Neuronal stem cell (in vitro differentiated cells): ENCODE data around the gene BIN1.
A peak's percentile ranks its signal among the peaks of the same experiment; 100 is the strongest.

ENCODE experiments used
- DNase-seq: peaks from one replicate; pipeline ENCODE4 v3.0.0-alpha.2; 2013; ENCODE audit warnings: low spot score
- H2AFZ ChIP-seq: one replicate; pipeline ENCODE4 v1.6.1; 2013; ENCODE audit warnings: mild to moderate bottlenecking, low read length, inconsistent platforms
- H2AK5ac ChIP-seq: 2 replicates; pipeline ENCODE4 v1.6.1; 2013; ENCODE audit warnings: low read depth, mild to moderate bottlenecking, inconsistent platforms, low read length, moderate library complexity, mixed read lengths
- H2BK120ac ChIP-seq: 2 replicates; pipeline ENCODE4 v1.6.1; 2013; ENCODE audit warnings: low read depth, mild to moderate bottlenecking, inconsistent platforms, low read length, moderate library complexity, mixed read lengths
- H2BK12ac ChIP-seq: one replicate; pipeline ENCODE4 v1.6.1; 2013; ENCODE audit warnings: low read length, inconsistent platforms
- H2BK15ac ChIP-seq: 2 replicates; pipeline ENCODE4 v1.6.1; 2013; ENCODE audit warnings: mild to moderate bottlenecking, low read length, inconsistent platforms, mixed read lengths
- H2BK5ac ChIP-seq: one replicate; pipeline ENCODE4 v1.6.1; 2013; ENCODE audit warnings: inconsistent platforms, mild to moderate bottlenecking, low read length, moderate library complexity
- H3K14ac ChIP-seq: one replicate; pipeline ENCODE4 v1.6.1; 2013; ENCODE audit warnings: low read length, inconsistent platforms
- H3K18ac ChIP-seq: 2 replicates; pipeline ENCODE4 v1.6.1; 2013; ENCODE audit warnings: low read length, inconsistent platforms
- H3K23ac ChIP-seq: 2 replicates; pipeline ENCODE4 v1.6.1; 2013; ENCODE audit warnings: low read depth, mild to moderate bottlenecking, mixed read lengths, low read length, inconsistent platforms; ENCODE audit not compliant: poor library complexity
- H3K27ac ChIP-seq: replicated peaks from 3 replicates; pipeline ENCODE4 v1.5.1; 2013; ENCODE audit warnings: low read length, inconsistent platforms
- H3K27me3 ChIP-seq, 3 experiments: 2 replicates each; pipeline ENCODE4 v1.6.1; 2013; ENCODE audit warnings: low read length in 3 of 3, mild to moderate bottlenecking in 2 of 3, inconsistent platforms in 1 of 3, low read depth in 1 of 3, mixed read lengths in 1 of 3, moderate library complexity in 1 of 3; ENCODE audit not compliant: control insufficient read depth in 3 of 3, insufficient read depth in 3 of 3
- H3K36me3 ChIP-seq, 2 donors: replicated peaks in 1 of 2; 2 replicates each; pipeline ENCODE4 v1.6.1; 2013; ENCODE audit warnings: low read length in 2 of 2; ENCODE audit not compliant: control insufficient read depth in 2 of 2, insufficient read depth in 2 of 2
- H3K4ac ChIP-seq: 2 replicates; pipeline ENCODE4 v1.6.1; 2013; ENCODE audit warnings: inconsistent platforms, mild to moderate bottlenecking, low read length, moderate library complexity
- H3K4me1 ChIP-seq, 2 donors: 1 replicate in 1 of 2; 2 replicates in 1 of 2; pipeline ENCODE4 v1.6.1; 2013; ENCODE audit warnings: low read length in 2 of 2, low read depth in 1 of 2; ENCODE audit not compliant: control insufficient read depth in 2 of 2, insufficient read depth in 1 of 2
- H3K4me2 ChIP-seq: one replicate; pipeline ENCODE4 v1.6.1; 2013; ENCODE audit warnings: mild to moderate bottlenecking, low read length, inconsistent platforms; ENCODE audit not compliant: insufficient read depth, poor library complexity, severe bottlenecking
- H3K4me3 ChIP-seq, 2 donors: 2 replicates each; pipeline ENCODE4 v1.5.1; 2013; ENCODE audit warnings: low read length in 2 of 2, mild to moderate bottlenecking in 2 of 2, inconsistent platforms in 1 of 2, moderate library complexity in 1 of 2
- H3K79me1 ChIP-seq: one replicate; pipeline ENCODE4 v1.6.1; 2013; ENCODE audit warnings: low read depth, mild to moderate bottlenecking, inconsistent platforms, low read length, moderate library complexity
- H3K9ac ChIP-seq: one replicate; pipeline ENCODE4 v1.6.1; 2013; ENCODE audit warnings: mild to moderate bottlenecking, low read depth, low read length, inconsistent platforms; ENCODE audit not compliant: poor library complexity
- H3K9me3 ChIP-seq, 2 donors: replicated peaks in 1 of 2; 2 replicates each; pipeline versions ENCODE3 to v1.6.1; 2013; ENCODE audit warnings: low read length in 2 of 2, mild to moderate bottlenecking in 2 of 2, inconsistent platforms in 1 of 2, low read depth in 1 of 2, mixed read lengths in 1 of 2, moderate library complexity in 1 of 2; ENCODE audit not compliant: control insufficient read depth in 2 of 2, insufficient read depth in 1 of 2
- H4K8ac ChIP-seq: one replicate; pipeline ENCODE4 v1.6.1; 2013; ENCODE audit warnings: low read depth, mild to moderate bottlenecking, inconsistent platforms, low read length, moderate library complexity
- H4K91ac ChIP-seq: one replicate; pipeline ENCODE4 v1.6.1; 2013; ENCODE audit warnings: low read length, low read depth, mild to moderate bottlenecking, inconsistent platforms; ENCODE audit not compliant: poor library complexity
- WGBS, 2 donors: extraction: QIAGEN DNeasy Blood & Tissue Kit; methylation state at CpG; one replicate each; pipeline ENCODE4 v1.1.7; 2013; ENCODE audit warnings: missing lambda C conversion rate in 2 of 2, mixed read lengths in 1 of 2; ENCODE audit not compliant: insufficient read length in 2 of 2, insufficient replicate concordance in 1 of 2; ENCODE audit errors: extremely low coverage in 2 of 2; 5-methylcytosine and 5-hydroxymethylcytosine counted together

BIN1 gene

GRCh38 chr2:127086990-127087790 is 19.8 kb downstream of the BIN1 start:
- DNase-seq: peak; percentile 61
- Histone ChIP-seq H3K36me3 (peaks cover 0 to 5% of the 10 kb centered on the region in 2 donors), H3K23ac (no peak overlapping the region), H3K4me1 (peaks cover 21 to 34% of the 10 kb centered on the region in 2 donors), H4K8ac (peak overlapping the region; percentile 29), H3K9me3 (peaks cover 0 to 3% of the 10 kb centered on the region in 2 donors), H3K14ac (peak overlapping the region; percentile 48), H3K4ac (no peak overlapping the region), H3K27me3 (no peaks in the 10 kb centered on the region), H3K4me3 (peak overlapping the region in 1 of 2 donors; percentile 32), H3K9ac (peak overlapping the region; percentile 27), H3K79me1 (peaks cover 13% of the 10 kb centered on the region), H2BK5ac (no peak overlapping the region), H2BK12ac (peak overlapping the region; percentile 36), H2AK5ac (peak overlapping the region; percentile 96), H2BK15ac (peak overlapping the region; percentile 68), H2AFZ (peak overlapping the region; percentile 92), H3K4me2 (peak overlapping the region; percentile 35), H2BK120ac (no peak overlapping the region), H4K91ac (peak overlapping the region; percentile 74), H3K27ac (peak overlapping the region; percentile 74), H3K18ac (peak overlapping the region; percentile 96)
- no CpG with 5 or more reads among the region's 24 CpGs for WGBS, 2 donors

- Histone ChIP-seq H3K4me3 (no peak overlapping the region), H3K18ac (peak overlapping the region; percentile 39), H2BK5ac (peak overlapping the region; percentile 88), H3K4ac (no peak overlapping the region), H3K27ac (peak overlapping the region; percentile 36), H4K8ac (no peak overlapping the region), H3K27me3 (no peaks in the 10 kb centered on the region), H3K4me1 (peaks cover 23 to 42% of the 10 kb centered on the region in 2 donors), H3K4me2 (no peak overlapping the region), H3K79me1 (peaks cover 15% of the 10 kb centered on the region), H2AFZ (no peak overlapping the region), H3K23ac (peak overlapping the region; percentile 52), H3K14ac (peak overlapping the region; percentile 86), H3K36me3 (peaks cover 0 to 5% of the 10 kb centered on the region in 2 donors), H3K9ac (peak overlapping the region; percentile 51), H3K9me3 (peaks cover 0 to 3% of the 10 kb centered on the region in 2 donors), H2BK15ac (peak overlapping the region; percentile 62), H2BK12ac (peak overlapping the region; percentile 47), H2AK5ac (peak overlapping the region; percentile 94), H2BK120ac (no peak overlapping the region), H4K91ac (no peak overlapping the region)
- DNase-seq: no peak
- WGBS, 2 donors: no CpG with 5 or more reads among the region's 9 CpGs
Observed at GRCh38 chr2:127085317-127085681, 21.7 kb downstream of the BIN1 start.

- no peak for DNase-seq
- H3K4me3 ChIP-seq: no peak overlapping the region
Observed at GRCh38 chr2:127084611-127085316, 22.2 kb downstream of the BIN1 start.

More at GRCh38 chr2:127084611-127085316, 22.2 kb downstream of the BIN1 start:
- Histone ChIP-seq H2AK5ac (peak overlapping the region; percentile 94), H3K27me3 (no peaks in the 10 kb centered on the region), H4K91ac (no peak overlapping the region), H3K36me3 (peaks cover 0 to 5% of the 10 kb centered on the region in 2 donors), H2BK5ac (peak overlapping the region; percentile 88), H2BK15ac (peak overlapping the region; percentile 62), H3K14ac (no peak overlapping the region), H2BK12ac (peak overlapping the region; percentile 47), H2BK120ac (no peak overlapping the region), H3K9me3 (peaks cover 0 to 3% of the 10 kb centered on the region in 2 donors), H3K4me2 (no peak overlapping the region), H3K23ac (peak overlapping the region; percentile 52), H2AFZ (no peak overlapping the region), H3K27ac (peak overlapping the region; percentile 36), H3K79me1 (peaks cover 18% of the 10 kb centered on the region), H3K9ac (no peak overlapping the region), H3K4ac (no peak overlapping the region), H3K4me1 (peaks cover 23 to 46% of the 10 kb centered on the region in 2 donors), H4K8ac (no peak overlapping the region), H3K18ac (peak overlapping the region; percentile 39)
- WGBS, 2 donors: no CpG with 5 or more reads among the region's 12 CpGs
